HG03432 (cell line): ENCODE data around the gene NAA80.

Experiments used
- ATAC-seq: cut with Tn5 transposase; IDR thresholded peaks from one replicate; pipeline ENCODE4 v1.9.1; 2021; ENCODE audit warnings: mild to moderate bottlenecking, moderate library complexity; ENCODE audit not compliant: unreplicated experiment

The NAA80 gene

GRCh38 chr3:50330330-50330729 is 31.1 kb upstream of the NAA80 start:
- no peak for ATAC-seq

GRCh38 chr3:50327943-50328691 is 28.9 kb upstream of the NAA80 start, which contains the start of gene TUSC2:
Gene TUSC2, minus strand, starts transcription at chr3:50328223. Its CDS starts 124 bp downstream, at chr3:50328099.
- peak; percentile 88 for ATAC-seq

- ATAC-seq: no peak
Observed at GRCh38 chr3:50327129-50327528, 27.9 kb upstream of the NAA80 start.

GRCh38 chr3:50326182-50326541 is 27.0 kb upstream of the NAA80 start:
- no peak for ATAC-seq

GRCh38 chr3:50325497-50326181 is 26.4 kb upstream of the NAA80 start:
- ATAC-seq: no peak

GRCh38 chr3:50325113-50325480 is 25.9 kb upstream of the NAA80 start:
- ATAC-seq: no peak

GRCh38 chr3:50324351-50325112 is 25.3 kb upstream of the NAA80 start:
- no peak for ATAC-seq

GRCh38 chr3:50323614-50324199 is 24.5 kb upstream of the NAA80 start:
- ATAC-seq: no peak

GRCh38 chr3:50323092-50323600 is 23.9 kb upstream of the NAA80 start:
- no peak for ATAC-seq

GRCh38 chr3:50322386-50323091 is 23.3 kb upstream of the NAA80 start, which contains the start of gene HYAL2:
Gene HYAL2, minus strand, starts transcription at chr3:50322745. Its CDS starts 2,256 bp downstream, at chr3:50320489.
- no peak for ATAC-seq

GRCh38 chr3:50322115-50322385 is 22.8 kb upstream of the NAA80 start:
- no peak for ATAC-seq

GRCh38 chr3:50321336-50322114 is 22.3 kb upstream of the NAA80 start:
- peak; percentile 84 for ATAC-seq

- peak; percentile 53 for ATAC-seq
Observed at GRCh38 chr3:50320853-50321335, 21.7 kb upstream of the NAA80 start.

- no peak for ATAC-seq
Observed at GRCh38 chr3:50319894-50320625, 20.9 kb upstream of the NAA80 start.

GRCh38 chr3:50319181-50319893 is 20.1 kb upstream of the NAA80 start:
- no peak for ATAC-seq

- ATAC-seq: no peak
Observed at GRCh38 chr3:50318615-50319014, 19.4 kb upstream of the NAA80 start.

GRCh38 chr3:50318163-50318562 is 19.0 kb upstream of the NAA80 start:
- ATAC-seq: no peak

GRCh38 chr3:50317300-50317699 is 18.1 kb upstream of the NAA80 start:
- ATAC-seq: no peak
